GM13977 (cell line): Measurements from ENCODE around the gene PNMA6F.
"Not testable (repeated sequence)": the region's sequence is repeated elsewhere in the genome, so short reads cannot be mapped to it uniquely, and the experiment has no call there.

Experiments
- DNase-seq: peaks from one replicate; pipeline ENCODE4 v3.0.0; 2012; ENCODE audit warnings: low spot score
- in situ Hi-C: fragments of 300-500 bp; cut with MboI; formaldehyde crosslinking; loops from one replicate; pipeline ENCODE4 v1.12.0; 2022; ENCODE audit warnings: low sequenced_read_pairs, low pct_unique_long_range_greater_than_20kb, mixed read lengths, inconsistent platforms; ENCODE audit not compliant: unreplicated experiment

The PNMA6F gene

DNA sequence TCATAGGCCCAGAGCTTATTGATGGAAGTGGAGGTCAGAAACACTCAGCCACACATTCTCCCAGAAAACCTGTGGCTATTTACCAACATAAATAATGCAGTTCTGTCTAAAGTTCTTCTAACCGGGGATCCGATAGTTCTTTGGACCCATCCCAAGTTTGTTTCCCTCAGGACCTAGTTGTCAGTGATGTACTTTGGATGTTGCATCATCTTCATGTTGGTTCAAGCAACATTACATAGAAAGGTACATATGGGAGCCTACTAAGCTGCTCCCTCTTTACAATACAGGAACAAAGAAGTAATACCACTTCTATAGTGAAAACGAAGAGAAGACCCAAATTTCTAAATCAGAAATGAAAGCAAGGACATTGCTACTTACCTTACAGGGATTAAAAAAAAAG, 39.8 kb downstream of the PNMA6F start:
- in situ Hi-C loops, DNase-seq: not testable (repeated sequence)

DNA sequence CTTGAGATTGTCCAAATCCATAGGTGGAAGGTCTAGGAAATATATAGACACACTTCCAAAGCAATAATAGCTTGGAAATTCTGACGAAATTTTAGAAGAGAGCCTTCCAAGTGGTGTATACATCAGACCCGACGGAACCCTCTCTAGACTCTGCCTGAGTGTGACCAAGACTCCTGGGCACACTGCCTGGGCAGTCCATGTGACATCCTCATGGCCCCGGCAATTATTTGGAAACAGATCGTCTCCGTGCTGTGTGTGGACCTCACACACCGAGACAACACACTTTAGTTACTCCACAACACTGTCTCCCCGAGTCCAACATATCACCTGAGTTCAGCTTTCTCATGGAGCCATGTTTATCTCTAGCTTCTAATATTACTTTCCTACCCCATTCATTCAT, 42.3 kb downstream of the PNMA6F start:
- DNase-seq: not testable (repeated sequence)

DNA sequence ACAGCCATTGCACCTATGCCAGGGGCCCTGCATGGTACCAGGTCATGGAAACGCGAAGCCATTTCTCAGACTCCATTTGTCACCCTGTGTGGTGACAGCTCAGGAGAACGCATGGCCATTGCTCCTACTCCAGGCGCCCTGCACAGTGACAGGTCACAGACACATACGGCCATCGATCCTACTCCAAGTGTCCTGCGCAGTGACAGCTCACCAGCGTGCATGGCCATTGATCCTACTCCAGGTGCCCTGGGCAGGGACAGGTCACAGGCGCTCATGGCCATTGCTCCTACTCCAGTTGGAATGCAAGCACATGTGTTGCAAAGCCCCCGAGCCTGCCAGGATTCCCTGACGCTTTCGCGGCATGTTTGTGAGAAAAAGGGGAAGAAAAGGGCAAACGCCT, 45.5 kb downstream of the PNMA6F start:
- in situ Hi-C loops, DNase-seq: not testable (repeated sequence)

More for the DNA sequence above, 42.3 kb downstream of the PNMA6F start:
- in situ Hi-C loops: not testable (repeated sequence)

DNA sequence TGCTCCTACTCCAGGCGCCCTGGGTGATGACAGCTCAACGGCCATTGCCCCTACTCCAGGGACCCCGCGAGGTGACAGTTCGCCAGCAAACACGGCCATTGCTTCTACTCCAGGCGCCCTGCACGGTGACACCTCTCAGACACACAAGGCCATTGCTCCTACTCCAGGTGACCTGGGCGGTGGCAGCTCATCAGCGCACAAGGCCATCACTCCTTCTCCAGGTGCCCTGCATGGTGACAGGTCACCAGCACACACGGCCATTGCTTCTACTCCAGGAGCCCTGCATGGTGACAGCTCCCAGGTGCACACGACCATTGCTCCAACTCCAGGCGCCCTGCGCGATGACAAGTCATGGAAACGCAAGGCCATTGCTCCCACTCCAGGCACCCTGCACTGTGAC, 46.1 kb downstream of the PNMA6F start:
- in situ Hi-C loops, DNase-seq: not testable (repeated sequence)

DNA sequence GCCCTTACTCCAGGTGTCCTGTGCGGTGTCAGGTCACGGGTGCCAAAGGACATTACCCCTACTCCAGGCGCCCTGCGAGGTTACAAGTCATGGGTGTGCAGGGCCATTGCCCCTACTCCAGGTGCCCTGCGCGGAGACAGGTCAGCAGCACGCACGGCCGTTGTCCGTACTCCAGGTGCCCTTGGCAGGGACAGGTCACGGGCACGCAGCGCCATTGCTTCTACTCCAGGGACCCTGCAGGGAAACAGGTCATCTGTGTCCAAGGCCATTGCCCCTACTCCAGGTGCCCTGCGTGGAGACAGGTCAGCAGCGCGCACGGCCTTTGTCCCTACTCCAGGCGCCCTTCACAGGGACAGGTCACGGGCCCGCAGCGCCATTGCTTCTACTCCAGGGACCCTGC, 49.0 kb downstream of the PNMA6F start:
- in situ Hi-C loops, DNase-seq: not testable (repeated sequence)

DNA sequence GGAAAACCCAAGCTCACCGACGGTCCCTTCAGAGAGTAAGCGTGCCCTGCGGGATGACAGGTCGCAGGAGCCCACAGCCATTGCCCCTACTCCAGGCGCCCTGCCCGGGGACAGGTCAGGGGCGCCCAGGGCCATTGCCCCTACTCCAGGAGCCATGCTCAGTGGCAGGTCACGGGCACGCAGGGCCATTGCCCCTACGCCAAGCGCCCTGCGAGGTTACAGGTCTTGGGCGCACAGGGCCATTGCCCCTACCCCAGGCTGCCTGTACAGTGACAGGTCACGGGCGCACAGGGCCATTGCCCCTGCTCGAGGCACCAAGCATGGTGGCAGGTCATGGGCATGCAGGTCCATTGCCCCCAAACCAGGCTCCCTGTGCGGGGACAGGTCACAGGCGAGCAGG, 49.5 kb downstream of the PNMA6F start:
- in situ Hi-C loops: not testable (repeated sequence)

More for the DNA sequence above, 49.5 kb downstream of the PNMA6F start:
- DNase-seq: not testable (repeated sequence)
